Measurements from ENCODE around the gene NPIPA2.
"Not testable (repeated sequence)": the region's sequence is repeated elsewhere in the genome, so short reads cannot be mapped to it uniquely, and the experiment has no call there.

Gene NPIPA2

DNA sequence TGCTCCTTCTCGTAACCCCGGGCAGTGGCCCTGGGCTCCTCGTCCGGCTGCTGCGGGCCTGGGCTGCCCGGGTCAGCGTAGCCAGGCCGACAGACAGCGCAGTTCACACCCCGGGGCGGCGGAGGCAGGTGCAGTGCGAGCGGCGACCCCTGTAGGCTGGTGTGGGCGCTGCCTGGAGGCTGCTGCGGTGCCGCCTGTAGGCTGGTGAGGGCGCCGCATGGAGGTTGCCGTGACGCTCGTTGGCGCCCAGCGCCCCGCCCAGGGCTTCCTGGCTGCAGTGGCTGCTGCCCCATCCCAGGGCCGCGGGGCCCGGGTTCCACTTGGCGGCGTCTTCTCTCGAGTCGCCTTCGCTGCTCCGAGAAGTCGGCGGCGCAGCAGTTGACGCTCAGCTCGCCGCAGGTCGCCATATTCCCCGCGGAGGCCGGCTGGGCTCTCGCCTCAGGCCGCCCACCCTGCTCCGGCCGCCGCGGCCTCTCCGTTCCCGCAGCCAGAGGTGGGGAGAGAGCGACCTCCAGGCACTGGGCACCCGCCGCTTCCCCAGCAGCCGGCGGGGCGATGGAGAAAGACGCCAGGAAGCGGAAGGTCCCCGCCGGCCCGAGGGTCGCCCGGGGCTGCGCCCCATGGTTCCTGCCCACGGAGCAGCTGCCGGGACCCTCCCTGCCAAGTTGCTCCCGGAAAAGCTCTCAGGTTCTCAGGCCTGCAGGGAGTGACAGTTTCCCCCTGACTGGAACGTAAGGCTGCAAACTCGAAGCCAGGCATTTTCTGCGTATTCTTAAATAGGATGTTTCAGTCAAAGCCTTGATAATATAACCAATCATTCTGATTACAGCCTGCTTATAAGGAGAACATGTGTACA is at the start of gene NPIPA2:
NPIPA2 (plus strand) TSS at position 261 of the 856 bp plus-strand sequence. CDS start 5,533 bp downstream, outside the sequence.
- not testable (repeated sequence) for DNase-seq

DNA sequence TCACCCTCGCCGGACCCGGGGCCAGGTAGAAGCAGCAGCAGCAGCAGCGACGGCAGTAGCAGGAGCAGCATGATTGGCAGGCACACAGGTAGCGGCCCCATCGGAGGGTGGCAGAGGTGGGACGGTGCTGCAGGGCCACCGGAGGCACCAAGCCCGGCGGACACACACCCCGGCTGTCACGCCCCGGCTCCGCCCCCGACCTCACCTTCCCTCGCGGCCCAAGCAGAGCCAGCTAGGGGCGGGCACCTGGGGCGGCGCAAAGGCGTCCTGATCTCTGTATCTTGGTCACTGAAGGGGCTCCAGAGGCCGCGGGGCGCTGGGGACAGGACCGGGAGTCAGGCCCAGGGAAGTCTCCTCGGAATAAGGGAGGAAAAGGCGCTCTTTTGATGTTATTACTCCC is 48.2 kb upstream of the NPIPA2 start, which contains the start of gene PLA2G10:
PLA2G10 (minus strand) TSS at position 180 of the 400 bp plus-strand sequence; CDS start at position 101, 79 bp downstream.
- DNase-seq, result not testable (repeated sequence)

DNA sequence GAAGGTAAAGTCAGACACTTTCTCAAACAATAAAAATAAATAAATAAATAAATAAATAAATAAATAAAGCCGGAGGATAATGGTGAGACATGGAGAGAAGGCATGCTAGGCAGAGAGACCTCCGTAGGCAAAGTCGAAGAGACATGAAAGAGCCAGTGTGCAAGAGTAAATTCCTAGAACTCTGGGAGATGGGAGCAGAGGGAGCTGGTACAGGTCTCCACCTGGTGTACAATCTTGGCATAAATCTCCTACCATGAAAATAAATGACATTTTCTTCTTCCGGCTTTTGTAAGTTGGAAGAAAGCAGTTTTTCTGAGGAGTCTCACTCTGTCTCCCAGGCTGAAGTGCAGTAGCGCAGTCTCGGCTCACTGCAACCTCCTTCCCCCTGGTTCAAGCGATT is 40.5 kb upstream of the NPIPA2 start:
- not testable (repeated sequence) for DNase-seq

DNA sequence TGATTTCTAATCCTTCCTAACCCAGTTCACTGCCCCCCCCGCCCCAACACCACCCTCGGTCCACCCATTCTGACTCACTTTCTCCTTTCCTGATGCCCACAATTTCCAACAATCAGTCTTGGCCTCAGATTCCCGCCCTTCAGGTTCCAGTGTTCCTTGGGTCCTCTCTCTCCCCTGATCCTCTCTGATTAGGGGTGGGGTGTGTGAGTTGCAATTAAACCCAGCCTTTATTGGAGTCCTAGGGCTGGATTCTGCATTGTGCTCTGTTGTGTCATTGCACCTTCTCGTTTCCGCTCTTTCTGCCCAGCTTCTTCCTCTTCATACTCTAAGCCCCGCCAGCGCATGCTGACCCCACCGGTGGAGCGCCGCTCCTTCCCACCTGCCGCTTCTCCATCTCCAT is 39.7 kb upstream of the NPIPA2 start:
- DNase-seq, result not testable (repeated sequence)

DNA sequence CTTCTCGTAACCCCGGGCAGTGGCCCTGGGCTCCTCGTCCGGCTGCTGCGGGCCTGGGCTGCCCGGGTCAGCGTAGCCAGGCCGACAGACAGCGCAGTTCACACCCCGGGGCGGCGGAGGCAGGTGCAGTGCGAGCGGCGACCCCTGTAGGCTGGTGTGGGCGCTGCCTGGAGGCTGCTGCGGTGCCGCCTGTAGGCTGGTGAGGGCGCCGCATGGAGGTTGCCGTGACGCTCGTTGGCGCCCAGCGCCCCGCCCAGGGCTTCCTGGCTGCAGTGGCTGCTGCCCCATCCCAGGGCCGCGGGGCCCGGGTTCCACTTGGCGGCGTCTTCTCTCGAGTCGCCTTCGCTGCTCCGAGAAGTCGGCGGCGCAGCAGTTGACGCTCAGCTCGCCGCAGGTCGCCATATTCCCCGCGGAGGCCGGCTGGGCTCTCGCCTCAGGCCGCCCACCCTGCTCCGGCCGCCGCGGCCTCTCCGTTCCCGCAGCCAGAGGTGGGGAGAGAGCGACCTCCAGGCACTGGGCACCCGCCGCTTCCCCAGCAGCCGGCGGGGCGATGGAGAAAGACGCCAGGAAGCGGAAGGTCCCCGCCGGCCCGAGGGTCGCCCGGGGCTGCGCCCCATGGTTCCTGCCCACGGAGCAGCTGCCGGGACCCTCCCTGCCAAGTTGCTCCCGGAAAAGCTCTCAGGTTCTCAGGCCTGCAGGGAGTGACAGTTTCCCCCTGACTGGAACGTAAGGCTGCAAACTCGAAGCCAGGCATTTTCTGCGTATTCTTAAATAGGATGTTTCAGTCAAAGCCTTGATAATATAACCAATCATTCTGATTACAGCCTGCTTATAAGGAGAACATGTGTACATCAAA is 38.9 kb upstream of the NPIPA2 start, which contains the start of gene NPIPA3:
NPIPA3 (plus strand) TSS at position 256 of the 856 bp plus-strand sequence. CDS start 5,533 bp downstream, outside the sequence.
- DNase-seq, result not testable (repeated sequence)

DNA sequence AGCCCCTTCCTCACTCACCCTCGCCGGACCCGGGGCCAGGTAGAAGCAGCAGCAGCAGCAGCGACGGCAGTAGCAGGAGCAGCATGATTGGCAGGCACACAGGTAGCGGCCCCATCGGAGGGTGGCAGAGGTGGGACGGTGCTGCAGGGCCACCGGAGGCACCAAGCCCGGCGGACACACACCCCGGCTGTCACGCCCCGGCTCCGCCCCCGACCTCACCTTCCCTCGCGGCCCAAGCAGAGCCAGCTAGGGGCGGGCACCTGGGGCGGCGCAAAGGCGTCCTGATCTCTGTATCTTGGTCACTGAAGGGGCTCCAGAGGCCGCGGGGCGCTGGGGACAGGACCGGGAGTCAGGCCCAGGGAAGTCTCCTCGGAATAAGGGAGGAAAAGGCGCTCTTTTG is 9.1 kb upstream of the NPIPA2 start:
- not testable (repeated sequence) for DNase-seq

DNA sequence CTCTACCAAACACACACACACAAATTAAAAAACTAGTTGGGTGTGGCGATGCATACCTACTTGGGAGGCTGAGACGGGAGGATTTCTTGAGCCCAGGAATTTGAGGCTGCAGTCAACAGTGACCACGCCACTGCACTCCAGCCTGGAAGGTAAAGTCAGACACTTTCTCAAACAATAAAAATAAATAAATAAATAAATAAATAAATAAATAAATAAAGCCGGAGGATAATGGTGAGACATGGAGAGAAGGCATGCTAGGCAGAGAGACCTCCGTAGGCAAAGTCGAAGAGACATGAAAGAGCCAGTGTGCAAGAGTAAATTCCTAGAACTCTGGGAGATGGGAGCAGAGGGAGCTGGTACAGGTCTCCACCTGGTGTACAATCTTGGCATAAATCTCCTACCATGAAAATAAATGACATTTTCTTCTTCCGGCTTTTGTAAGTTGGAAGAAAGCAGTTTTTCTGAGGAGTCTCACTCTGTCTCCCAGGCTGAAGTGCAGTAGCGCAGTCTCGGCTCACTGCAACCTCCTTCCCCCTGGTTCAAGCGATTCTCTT is 1.4 kb upstream of the NPIPA2 start:
- not testable (repeated sequence) for DNase-seq

DNA sequence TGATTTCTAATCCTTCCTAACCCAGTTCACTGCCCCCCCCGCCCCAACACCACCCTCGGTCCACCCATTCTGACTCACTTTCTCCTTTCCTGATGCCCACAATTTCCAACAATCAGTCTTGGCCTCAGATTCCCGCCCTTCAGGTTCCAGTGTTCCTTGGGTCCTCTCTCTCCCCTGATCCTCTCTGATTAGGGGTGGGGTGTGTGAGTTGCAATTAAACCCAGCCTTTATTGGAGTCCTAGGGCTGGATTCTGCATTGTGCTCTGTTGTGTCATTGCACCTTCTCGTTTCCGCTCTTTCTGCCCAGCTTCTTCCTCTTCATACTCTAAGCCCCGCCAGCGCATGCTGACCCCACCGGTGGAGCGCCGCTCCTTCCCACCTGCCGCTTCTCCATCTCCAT is 539 bp upstream of the NPIPA2 start:
- not testable (repeated sequence) for DNase-seq

DNA sequence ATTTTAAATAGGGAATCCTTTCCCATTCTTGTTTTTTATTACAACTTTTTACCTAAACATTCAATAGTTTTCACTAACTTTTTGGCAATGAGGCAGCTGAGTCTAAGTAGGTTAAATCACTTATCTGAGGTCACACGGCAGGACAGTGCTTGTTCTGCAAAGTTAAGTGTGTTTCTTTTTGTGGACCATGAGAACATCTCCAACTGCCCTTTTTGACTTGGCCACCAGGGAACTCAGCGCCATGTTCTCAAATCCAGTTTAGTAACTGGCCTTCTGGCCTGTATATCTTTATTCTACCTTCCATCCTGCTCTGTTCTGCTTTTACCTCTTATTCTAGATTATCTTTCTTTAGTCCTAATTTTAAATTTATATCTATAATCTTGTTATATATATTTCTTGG is 31.3 kb downstream of the NPIPA2 start:
- not testable (repeated sequence) for DNase-seq

DNA sequence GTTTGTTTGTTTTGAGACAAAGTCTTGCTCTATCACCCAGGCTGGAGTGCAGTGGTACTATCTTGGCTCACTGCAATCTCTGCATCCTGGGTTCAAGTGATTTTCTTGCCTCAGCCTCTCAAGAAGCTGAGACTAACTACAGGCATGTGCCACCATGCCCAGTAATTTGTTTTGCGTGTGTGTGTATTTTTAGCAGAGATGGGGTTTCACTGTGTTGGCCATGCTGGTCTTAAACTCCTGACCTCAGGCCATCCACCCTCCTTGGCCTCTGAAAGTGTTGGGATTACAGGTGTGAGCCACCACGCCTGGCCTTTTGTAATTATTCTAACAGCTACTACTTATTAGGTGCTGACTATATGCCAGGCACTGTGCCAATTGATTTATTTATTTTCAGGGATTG is 33.3 kb downstream of the NPIPA2 start:
- not testable (repeated sequence) for DNase-seq

DNA sequence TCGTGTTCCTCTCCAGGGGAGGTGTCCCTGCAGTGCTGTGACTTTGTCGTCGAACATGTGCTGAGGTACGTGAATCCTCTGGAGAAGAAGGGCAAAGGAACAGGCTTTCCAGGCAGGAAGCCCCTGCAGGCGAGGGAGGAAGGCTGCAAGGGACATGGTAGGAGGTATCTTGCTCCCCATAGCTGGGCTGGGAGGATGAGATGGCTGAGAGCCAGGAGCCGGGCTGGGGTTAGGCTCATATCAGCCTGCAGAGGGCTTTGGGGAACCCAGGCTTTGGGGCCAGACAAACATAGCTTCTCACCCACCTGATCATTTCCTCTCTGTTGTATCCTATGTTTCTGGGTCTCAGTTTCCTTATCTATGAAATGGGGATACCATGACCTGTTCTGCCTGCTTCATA is 34.4 kb downstream of the NPIPA2 start:
- DNase-seq, result not testable (repeated sequence)

DNA sequence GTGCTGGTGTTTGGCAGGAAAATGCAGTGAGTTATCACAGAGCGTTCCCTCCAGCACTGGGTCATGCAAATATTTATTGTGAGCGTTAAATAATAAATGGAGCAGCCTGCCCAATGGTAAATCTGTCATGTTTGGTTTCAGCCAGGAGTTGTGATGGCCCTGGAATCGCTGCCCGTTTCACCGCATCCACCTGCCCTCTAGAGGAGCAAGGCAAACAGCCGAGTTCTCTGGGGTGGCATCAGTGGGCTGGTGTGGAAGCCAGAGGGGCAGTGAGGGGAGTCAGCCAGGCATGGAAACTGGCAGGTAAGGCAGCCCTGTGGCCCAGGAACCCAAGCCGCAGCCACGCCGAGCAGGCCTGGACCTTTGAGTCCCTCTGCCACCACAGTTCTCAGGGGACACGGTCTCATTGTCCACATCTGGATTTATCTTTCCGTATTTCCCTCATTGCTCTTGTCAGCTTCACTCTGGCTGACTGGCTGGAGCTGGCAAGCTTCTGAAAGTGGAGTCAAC is 37.1 kb downstream of the NPIPA2 start:
- DNase-seq, result not testable (repeated sequence)

DNA sequence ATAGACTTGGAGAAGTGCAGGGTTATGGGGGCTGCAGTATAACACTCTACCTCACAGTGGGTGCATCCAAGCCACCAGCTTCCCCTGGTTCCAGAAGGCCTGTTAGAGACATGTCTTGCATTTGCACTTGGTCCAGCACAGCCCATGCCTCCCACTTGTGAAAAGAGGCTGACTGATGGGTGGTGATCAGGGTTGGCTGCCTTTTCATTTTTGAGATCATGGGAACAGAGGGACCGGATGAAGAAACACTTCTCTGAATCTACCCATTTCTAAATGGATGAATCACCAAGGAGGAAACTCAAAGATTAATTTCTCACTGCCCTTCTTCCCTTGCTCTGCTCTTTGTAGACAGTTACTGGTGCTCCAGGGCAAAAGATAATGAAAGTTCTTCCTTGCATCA is 43.8 kb downstream of the NPIPA2 start:
- not testable (repeated sequence) for DNase-seq

DNA sequence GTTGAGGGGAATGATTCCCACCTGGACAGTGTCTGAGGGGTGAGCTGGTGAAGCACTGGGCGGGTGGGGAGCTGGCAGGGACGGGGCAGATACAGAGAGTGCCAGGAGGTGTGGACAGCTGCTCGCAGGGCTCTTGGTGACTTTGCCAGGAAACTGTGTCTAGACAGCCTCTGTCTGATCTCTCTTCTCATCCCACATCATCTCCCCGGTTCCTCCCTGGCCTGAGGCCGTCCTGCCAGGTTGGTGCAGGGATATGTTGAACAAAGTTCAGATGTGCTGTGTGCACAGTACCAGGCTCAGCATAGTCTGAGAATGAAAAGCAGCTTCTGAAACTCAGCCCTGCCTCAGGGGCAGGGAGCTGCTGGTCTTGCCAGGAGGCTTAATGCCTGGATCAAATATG is 47.2 kb downstream of the NPIPA2 start:
- not testable (repeated sequence) for DNase-seq

DNA sequence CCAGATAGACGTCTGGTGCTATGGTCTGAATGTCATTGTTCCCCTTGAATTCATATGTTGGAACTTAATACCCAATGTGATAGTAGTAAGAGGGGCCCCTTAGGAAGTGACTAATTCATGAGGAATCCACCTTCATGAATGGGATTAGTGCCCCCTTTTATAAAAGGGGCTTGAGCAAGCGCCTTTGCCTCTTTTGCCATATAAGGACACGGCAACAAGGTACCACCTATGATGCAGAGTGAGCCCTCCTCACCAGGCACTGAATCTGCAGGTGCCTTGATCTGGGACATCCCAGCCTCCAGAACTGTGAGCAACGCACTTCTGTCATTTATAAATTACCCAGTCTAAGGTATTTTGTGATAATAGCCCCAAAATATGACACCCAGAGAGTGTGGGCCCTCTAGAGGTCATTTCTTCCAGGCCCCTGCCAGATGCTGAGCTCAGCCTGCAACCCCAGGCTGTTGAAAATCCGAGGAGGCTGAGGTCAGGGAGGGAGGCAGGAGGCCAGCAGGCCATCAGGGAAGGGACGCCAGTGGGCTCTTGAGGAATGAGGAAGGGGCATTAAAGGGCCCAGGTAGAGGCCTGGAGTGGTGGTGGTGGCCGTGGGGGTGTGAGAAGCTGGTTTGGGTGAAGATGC is 48.1 kb downstream of the NPIPA2 start:
- not testable (repeated sequence) for DNase-seq

DNA sequence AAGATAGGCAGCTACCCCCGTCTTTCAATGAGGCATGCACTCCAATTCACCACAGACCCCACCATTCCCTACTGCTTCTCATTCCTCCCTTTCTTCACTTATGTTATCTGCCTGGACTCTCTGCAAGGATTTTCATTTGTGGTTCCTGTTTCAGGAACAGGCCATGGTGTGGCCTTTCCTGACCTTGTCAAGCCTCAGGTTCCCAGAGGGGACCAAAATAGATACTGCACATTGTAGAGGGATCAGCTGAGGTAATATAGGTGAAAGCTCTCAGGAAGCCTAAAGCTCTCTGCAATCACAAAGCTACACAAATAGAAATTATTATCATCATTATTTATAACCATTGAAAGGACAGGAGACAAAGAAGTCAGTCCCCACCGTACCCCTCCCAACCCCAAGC is 50.6 kb downstream of the NPIPA2 start:
- not testable (repeated sequence) for DNase-seq

DNA sequence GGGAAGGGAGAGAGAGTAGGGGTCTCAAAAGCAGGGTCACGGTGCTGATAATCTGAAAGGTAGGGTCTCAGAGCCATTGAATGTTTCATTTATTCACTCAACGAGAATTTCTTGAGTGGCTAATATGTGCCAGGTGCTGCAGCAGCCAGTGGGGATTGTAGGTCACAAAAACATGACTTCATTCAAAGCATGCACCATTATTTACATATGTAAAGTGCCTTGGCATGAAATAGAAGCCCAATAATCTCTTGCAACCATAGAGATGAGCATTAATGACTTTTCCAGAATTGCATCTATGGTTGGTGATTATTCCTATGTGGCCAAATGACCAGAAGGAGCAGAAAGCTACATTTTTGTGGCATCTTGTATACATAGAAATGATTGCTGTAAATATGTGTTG is 55.2 kb downstream of the NPIPA2 start:
- not testable (repeated sequence) for DNase-seq

DNA sequence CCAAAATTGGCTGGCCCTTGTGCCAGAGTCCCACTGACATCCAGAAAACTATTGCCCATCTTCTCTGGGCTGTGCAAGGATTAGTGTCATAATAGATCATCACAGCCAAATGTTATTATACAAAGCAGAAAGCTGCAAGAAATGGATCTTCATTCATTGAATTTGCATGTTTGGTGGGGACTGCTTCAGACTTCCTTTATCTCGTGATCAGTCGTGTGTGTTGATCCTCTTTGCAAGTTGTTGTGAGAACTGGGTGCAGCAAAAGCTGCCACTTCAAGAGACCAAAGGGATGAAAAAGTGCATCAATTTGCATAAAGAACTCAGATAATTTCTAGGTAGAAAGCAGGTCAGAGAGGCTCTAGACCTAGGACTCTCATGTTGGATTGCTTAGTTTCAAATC is 61.2 kb downstream of the NPIPA2 start:
- not testable (repeated sequence) for DNase-seq

DNA sequence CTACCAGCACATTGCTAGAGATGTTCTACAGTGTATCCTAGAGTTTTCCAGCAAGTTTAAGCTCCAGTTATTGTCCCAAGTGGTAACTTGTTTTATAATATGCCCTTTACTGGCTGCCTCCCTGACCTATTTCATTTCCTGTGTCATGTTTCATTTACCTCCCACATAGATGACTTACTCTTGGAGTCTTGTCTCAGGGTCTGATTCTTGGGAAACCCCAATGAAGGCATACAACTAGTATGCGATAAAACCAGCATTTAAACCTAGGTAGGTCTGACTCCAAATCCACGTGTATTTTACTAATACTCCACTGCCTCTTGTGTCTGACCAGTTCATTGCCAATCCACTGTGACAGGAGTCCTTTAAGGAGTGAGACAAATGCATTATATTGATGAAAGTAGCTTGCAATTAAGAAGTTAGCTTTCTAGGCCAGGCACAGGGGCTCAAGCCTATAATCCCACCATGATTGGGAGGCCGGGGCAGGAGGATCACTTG is 64.9 kb downstream of the NPIPA2 start:
- not testable (repeated sequence) for DNase-seq

DNA sequence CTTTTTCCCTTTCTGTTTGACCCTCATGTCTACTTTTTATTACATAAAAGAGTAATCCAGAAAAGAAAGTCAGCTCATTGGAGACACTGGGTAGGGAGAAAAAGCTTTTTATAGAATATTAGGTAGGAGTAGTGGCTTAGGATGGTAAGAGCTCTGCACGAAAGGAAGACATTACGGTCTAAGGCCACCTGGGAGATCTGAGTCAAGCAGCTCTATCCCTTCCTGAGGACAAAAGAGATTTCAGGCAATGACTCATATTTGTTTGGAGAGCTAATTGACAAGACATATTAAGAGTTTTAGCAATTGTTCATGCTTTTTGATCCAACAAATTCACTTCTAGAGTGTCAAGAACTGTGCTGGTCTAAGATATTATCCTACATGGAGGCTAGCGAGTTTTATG is 71.6 kb downstream of the NPIPA2 start:
- DNase-seq, result not testable (repeated sequence)
